ENCODE data around the gene SEPTIN8. TPM values are rescaled to one million over a fixed set of nuclear protein-coding genes. Genes with fewer than 3 reads are reported as not detected.

The SEPTIN8 gene
- total and polyA plus RNA-seq, 2 donors (not counting 3 experiments of a cell fraction or from before 2014, with no cell fraction given), result 56.6 to 82.1 TPM

DNA sequence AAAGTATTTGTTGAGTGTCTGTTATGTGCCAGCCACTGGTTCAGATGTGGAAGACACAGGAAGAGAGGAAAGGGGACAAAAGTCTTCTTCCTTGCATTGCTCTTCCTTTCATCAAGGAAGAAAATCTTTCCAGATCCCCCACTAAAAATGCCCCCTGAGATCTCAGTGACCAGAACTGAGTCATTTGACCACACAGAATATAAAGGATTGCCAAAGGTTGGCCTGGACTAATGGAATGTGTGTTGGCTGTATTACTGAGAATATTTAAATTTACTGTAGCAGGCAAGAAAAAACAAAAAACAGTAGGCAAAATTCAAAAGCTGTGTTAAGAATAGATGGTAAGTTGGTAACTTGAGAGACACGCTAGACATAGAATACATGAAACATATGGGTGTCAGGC is 10.0 kb upstream of the SEPTIN8 start:
- no peak for FAIRE-seq
- intact Hi-C loops (cut with micrococcal nuclease), result no loop called here
- ChIA-PET POLR2A (no interaction called here), CTCF (interaction anchor here (1.0 to 1.5 kb wide), 2 partner anchors 10 to 13 kb away, joined by 4 to 5 read pairs; no protein-coding TSS in a partner anchor)
- peaks cover 6% of the 10 kb centered on the region for H3K4me1 ChIP-seq (ENCODE audit: control insufficient read depth, extremely low read depth, insufficient read depth, low read length)
- H3K9ac ChIP-seq (replicated peaks; ENCODE audit: extremely low read depth, insufficient read depth, low read length), result no peak overlapping the region
- no peak for DNase-seq (ENCODE audit: low read depth, low spot score)
- no peak overlapping the region for H2AFZ ChIP-seq (ENCODE audit: low read depth, low read length)
- dilution Hi-C loops (cut with MboI; ENCODE audit: extremely low pct_ligation_motif_present, low sequenced_read_pairs), result no loop called here
- no peaks in the 10 kb centered on the region for H3K27me3 ChIP-seq (ENCODE audit: control insufficient read depth in 2 of 2, insufficient read depth in 2 of 2, low read length in 2 of 2)
- H3K27ac ChIP-seq (ENCODE audit: insufficient read depth, low read depth, low read length), result no peak overlapping the region
- H3K4me2 ChIP-seq (ENCODE audit: insufficient read depth, low read length), result no peak overlapping the region
- TF ChIP-seq, protein P1, sequence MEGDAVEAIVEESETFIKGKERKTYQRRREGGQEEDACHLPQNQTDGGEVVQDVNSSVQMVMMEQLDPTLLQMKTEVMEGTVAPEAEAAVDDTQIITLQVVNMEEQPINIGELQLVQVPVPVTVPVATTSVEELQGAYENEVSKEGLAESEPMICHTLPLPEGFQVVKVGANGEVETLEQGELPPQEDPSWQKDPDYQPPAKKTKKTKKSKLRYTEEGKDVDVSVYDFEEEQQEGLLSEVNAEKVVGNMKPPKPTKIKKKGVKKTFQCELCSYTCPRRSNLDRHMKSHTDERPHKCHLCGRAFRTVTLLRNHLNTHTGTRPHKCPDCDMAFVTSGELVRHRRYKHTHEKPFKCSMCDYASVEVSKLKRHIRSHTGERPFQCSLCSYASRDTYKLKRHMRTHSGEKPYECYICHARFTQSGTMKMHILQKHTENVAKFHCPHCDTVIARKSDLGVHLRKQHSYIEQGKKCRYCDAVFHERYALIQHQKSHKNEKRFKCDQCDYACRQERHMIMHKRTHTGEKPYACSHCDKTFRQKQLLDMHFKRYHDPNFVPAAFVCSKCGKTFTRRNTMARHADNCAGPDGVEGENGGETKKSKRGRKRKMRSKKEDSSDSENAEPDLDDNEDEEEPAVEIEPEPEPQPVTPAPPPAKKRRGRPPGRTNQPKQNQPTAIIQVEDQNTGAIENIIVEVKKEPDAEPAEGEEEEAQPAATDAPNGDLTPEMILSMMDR (IDR thresholded peaks at IDR 0.05; ENCODE audit: extremely low read depth in 1 of 2, insufficient read depth in 1 of 2, low read depth in 1 of 2, low read length in 2 of 2), result no peak
- H4K20me1 ChIP-seq (replicated peaks; ENCODE audit: control insufficient read depth, extremely low read depth, insufficient read depth, low read length), result no peaks in the 10 kb centered on the region
- H3K9me1 ChIP-seq (replicated peaks; ENCODE audit: control insufficient read depth, extremely low read depth, insufficient read depth, low read length), result no peaks in the 10 kb centered on the region
- BruUV-seq (replicated peaks), result no TSS peak
- H3K79me2 ChIP-seq (ENCODE audit: control insufficient read depth, insufficient read depth, low read length), result no peaks in the 10 kb centered on the region
- no peaks in the 10 kb centered on the region for H3K9me3 ChIP-seq (replicated peaks; ENCODE audit: control insufficient read depth, insufficient read depth, low read length)
- H3K36me3 ChIP-seq (ENCODE audit: control insufficient read depth in 2 of 2, extremely low read depth in 1 of 2, insufficient read depth in 2 of 2, low read length in 2 of 2), result no peaks in the 10 kb centered on the region
- no peak overlapping the region for H3K4me3 ChIP-seq (replicated peaks in 1 of 3; ENCODE audit: insufficient read depth in 1 of 3, low read depth in 1 of 3, low read length in 3 of 3)

DNA sequence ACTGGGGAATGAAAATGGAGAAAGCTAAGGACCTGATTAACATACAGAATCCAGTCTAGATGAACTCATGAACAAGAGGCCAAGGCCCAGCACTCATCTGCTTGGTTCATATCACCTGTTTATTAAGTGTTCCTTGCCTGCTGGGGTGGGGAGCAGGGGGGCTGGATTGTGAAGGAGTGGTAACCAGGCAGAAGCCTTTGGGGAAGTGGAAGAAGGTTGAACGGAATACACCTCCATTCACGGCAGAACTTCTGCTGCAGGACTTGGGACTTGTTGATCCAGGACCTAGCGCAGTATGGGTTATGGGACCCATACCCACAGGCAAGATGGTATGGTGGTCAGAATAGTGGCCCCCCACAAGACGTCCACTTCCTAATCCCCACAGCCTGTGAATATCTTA is 8.8 kb upstream of the SEPTIN8 start:
- Histone ChIP-seq H3K4me1 (ENCODE audit: control insufficient read depth, extremely low read depth, insufficient read depth, low read length) (peaks cover 12% of the 10 kb centered on the region), H3K9me1 (replicated peaks; ENCODE audit: control insufficient read depth, extremely low read depth, insufficient read depth, low read length) (no peaks in the 10 kb centered on the region), H3K4me2 (ENCODE audit: insufficient read depth, low read length) (no peak overlapping the region), H2AFZ (ENCODE audit: low read depth, low read length) (no peak overlapping the region), H3K79me2 (ENCODE audit: control insufficient read depth, insufficient read depth, low read length) (no peaks in the 10 kb centered on the region), H3K9me3 (replicated peaks; ENCODE audit: control insufficient read depth, insufficient read depth, low read length) (no peaks in the 10 kb centered on the region), H4K20me1 (replicated peaks; ENCODE audit: control insufficient read depth, extremely low read depth, insufficient read depth, low read length) (no peaks in the 10 kb centered on the region), H3K27ac (ENCODE audit: insufficient read depth, low read depth, low read length) (no peak overlapping the region), H3K36me3 (ENCODE audit: control insufficient read depth in 2 of 2, extremely low read depth in 1 of 2, insufficient read depth in 2 of 2, low read length in 2 of 2) (no peaks in the 10 kb centered on the region), H3K9ac (replicated peaks; ENCODE audit: extremely low read depth, insufficient read depth, low read length) (no peak overlapping the region), H3K27me3 (ENCODE audit: control insufficient read depth in 2 of 2, insufficient read depth in 2 of 2, low read length in 2 of 2) (no peaks in the 10 kb centered on the region), H3K4me3 (replicated peaks in 1 of 3; ENCODE audit: insufficient read depth in 1 of 3, low read depth in 1 of 3, low read length in 3 of 3) (no peak overlapping the region)
- no peak for DNase-seq (ENCODE audit: low read depth, low spot score)
- dilution Hi-C loops (cut with MboI; ENCODE audit: extremely low pct_ligation_motif_present, low sequenced_read_pairs), result no loop called here
- TF ChIP-seq MYC (IDR thresholded peaks at IDR 0.05; ENCODE audit: low read depth, low read length) (no peak), POLR2AphosphoS5 (IDR thresholded peaks at IDR 0.05; ENCODE audit: insufficient read depth, low read depth, low read length) (no peak), EZH2 (IDR thresholded peaks at IDR 0.05; ENCODE audit: borderline replicate concordance, low read depth, low read length, severe bottlenecking) (no peak), GATA2 (IDR thresholded peaks at IDR 0.05; ENCODE audit: insufficient read depth, insufficient read length, low read depth, low read length) (no peak), JUN (IDR thresholded peaks at IDR 0.05; ENCODE audit: borderline replicate concordance, insufficient read depth, insufficient read length, low read depth) (no peak), FOS (IDR thresholded peaks at IDR 0.05; ENCODE audit: borderline replicate concordance, insufficient read depth, low read length) (no peak), POLR2A (IDR thresholded peaks at IDR 0.05; ENCODE audit: low read depth, low read length) (no peak), MAX (IDR thresholded peaks at IDR 0.05; ENCODE audit: insufficient read depth, insufficient read length) (no peak)
- TF ChIP-seq, protein P1 (IDR thresholded peaks at IDR 0.05; ENCODE audit: extremely low read depth in 1 of 2, insufficient read depth in 1 of 2, low read depth in 1 of 2, low read length in 2 of 2), result no peak
- intact Hi-C loops (cut with micrococcal nuclease), result no loop called here
- ChIA-PET POLR2A (no interaction called here), CTCF (interaction anchor here (1.2 to 1.9 kb wide), 2 partner anchors 12 to 34 kb away, joined by 4 to 11 read pairs; no protein-coding TSS in a partner anchor)
- BruUV-seq (replicated peaks), result no TSS peak
- no peak for FAIRE-seq

Measured in endothelial cell of umbilical vein (primary cell).